ENCODE measurements around the gene ICAM2.
A peak's percentile ranks its signal among the peaks of the same experiment; 100 is the strongest.

ICAM2 gene

GRCh38 chr17:63985387-63986140 lies 34.9 kb downstream of the ICAM2 start:
- TF ChIP-seq POLR2AphosphoS5 (IDR thresholded peaks at IDR 0.05; ENCODE audit: low read depth, low read length) (no peak), SIN3A (IDR thresholded peaks at IDR 0.05; ENCODE audit: borderline replicate concordance, insufficient read depth, low read length) (no peak), FOXP2 (optimal IDR thresholded peaks at IDR 0.05; ENCODE audit: borderline replicate concordance, extremely low read depth, extremely low read length, insufficient read depth) (no peak), TAF1 (IDR thresholded peaks at IDR 0.05; ENCODE audit: borderline replicate concordance, insufficient read depth, low read length) (no peak)
- TF ChIP-seq, protein P1, sequence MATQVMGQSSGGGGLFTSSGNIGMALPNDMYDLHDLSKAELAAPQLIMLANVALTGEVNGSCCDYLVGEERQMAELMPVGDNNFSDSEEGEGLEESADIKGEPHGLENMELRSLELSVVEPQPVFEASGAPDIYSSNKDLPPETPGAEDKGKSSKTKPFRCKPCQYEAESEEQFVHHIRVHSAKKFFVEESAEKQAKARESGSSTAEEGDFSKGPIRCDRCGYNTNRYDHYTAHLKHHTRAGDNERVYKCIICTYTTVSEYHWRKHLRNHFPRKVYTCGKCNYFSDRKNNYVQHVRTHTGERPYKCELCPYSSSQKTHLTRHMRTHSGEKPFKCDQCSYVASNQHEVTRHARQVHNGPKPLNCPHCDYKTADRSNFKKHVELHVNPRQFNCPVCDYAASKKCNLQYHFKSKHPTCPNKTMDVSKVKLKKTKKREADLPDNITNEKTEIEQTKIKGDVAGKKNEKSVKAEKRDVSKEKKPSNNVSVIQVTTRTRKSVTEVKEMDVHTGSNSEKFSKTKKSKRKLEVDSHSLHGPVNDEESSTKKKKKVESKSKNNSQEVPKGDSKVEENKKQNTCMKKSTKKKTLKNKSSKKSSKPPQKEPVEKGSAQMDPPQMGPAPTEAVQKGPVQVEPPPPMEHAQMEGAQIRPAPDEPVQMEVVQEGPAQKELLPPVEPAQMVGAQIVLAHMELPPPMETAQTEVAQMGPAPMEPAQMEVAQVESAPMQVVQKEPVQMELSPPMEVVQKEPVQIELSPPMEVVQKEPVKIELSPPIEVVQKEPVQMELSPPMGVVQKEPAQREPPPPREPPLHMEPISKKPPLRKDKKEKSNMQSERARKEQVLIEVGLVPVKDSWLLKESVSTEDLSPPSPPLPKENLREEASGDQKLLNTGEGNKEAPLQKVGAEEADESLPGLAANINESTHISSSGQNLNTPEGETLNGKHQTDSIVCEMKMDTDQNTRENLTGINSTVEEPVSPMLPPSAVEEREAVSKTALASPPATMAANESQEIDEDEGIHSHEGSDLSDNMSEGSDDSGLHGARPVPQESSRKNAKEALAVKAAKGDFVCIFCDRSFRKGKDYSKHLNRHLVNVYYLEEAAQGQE (IDR thresholded peaks at IDR 0.05; ENCODE audit: insufficient read depth in 1 of 2, low read depth in 2 of 2, low read length in 2 of 2) = no peak

DNA sequence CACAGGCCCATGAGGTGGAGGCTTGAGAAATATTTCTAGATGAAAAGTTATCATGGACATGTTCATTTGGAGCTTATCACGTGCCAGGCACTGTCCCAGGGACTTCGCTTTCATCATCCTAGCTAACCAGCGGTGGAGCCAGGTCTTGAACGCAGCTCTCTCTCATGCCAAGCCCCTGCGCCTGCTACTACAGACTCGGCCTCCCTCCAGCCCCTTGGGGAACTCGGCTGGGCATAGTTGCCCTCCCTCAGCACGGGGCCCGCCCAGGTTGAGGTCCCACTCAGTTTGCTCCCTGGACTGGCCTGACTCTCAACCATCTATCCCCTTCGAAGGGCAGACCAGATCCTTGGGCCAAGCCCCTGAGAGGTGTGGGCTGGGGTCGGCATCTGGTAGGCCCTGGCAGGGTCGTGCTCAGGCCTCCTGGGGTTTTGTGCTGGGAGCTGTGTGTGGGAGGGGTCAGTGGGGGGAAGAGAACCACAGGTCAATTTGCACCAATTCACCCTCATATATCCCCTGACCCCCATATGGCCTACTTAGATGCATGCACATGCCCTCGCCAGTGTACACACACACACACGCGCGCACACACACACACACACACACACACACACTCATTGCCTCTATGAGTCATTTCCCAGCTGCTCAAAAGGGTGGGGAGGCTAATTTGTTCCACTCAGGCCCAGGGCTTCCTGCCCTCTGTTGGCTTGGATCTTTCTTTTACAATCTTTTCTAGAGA lies 35.6 kb downstream of the ICAM2 start:
- TF ChIP-seq FOXP2 (optimal IDR thresholded peaks at IDR 0.05; ENCODE audit: borderline replicate concordance, extremely low read depth, extremely low read length, insufficient read depth) (peak; percentile 60), TAF1 (IDR thresholded peaks at IDR 0.05; ENCODE audit: borderline replicate concordance, insufficient read depth, low read length) (no peak)

DNA sequence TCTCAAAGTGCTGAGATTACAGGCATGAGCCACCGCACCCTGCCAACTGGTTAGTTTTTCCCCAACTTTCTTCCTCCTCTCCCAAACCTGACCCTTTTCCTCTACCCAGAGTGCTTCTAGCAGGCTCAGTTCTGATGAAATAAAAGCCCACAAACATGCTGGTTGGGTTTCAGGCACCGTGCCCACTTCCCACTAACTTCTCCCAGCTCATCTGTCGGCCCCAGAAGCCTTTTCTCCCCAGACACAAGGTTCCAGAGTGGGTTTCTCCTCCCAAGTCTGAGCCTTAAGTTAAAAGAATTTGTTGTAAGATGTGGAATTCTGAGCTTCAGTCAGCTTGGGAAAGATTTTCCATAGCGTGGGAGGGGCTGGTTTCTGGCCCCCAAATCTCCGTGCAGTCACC lies 36.2 kb downstream of the ICAM2 start:
- TF ChIP-seq, protein P1 (IDR thresholded peaks at IDR 0.05; ENCODE audit: insufficient read depth in 1 of 2, low read depth in 2 of 2, low read length in 2 of 2) = no peak
- TF ChIP-seq TAF1 (IDR thresholded peaks at IDR 0.05; ENCODE audit: borderline replicate concordance, insufficient read depth, low read length) = no peak
- no peak for TF ChIP-seq FOXP2 (optimal IDR thresholded peaks at IDR 0.05; ENCODE audit: borderline replicate concordance, extremely low read depth, extremely low read length, insufficient read depth)
- TF ChIP-seq POLR2AphosphoS5 (IDR thresholded peaks at IDR 0.05; ENCODE audit: low read depth, low read length) = no peak
- no peak for TF ChIP-seq SIN3A (IDR thresholded peaks at IDR 0.05; ENCODE audit: borderline replicate concordance, insufficient read depth, low read length)

- TF ChIP-seq TAF1 (IDR thresholded peaks at IDR 0.05; ENCODE audit: borderline replicate concordance, insufficient read depth, low read length) = no peak
- no peak for TF ChIP-seq FOXP2 (optimal IDR thresholded peaks at IDR 0.05; ENCODE audit: borderline replicate concordance, extremely low read depth, extremely low read length, insufficient read depth)
- no peak for TF ChIP-seq SIN3A (IDR thresholded peaks at IDR 0.05; ENCODE audit: borderline replicate concordance, insufficient read depth, low read length)
- TF ChIP-seq POLR2AphosphoS5 (IDR thresholded peaks at IDR 0.05; ENCODE audit: low read depth, low read length) = no peak
- TF ChIP-seq, protein P1 (IDR thresholded peaks at IDR 0.05; ENCODE audit: insufficient read depth in 1 of 2, low read depth in 2 of 2, low read length in 2 of 2) = no peak
Observed at GRCh38 chr17:63983320-63983719, 37.1 kb downstream of the ICAM2 start.

- TF ChIP-seq, protein P1 (IDR thresholded peaks at IDR 0.05; ENCODE audit: insufficient read depth in 1 of 2, low read depth in 2 of 2, low read length in 2 of 2) = no peak
- TF ChIP-seq FOXP2 (optimal IDR thresholded peaks at IDR 0.05; ENCODE audit: borderline replicate concordance, extremely low read depth, extremely low read length, insufficient read depth) (no peak), TAF1 (IDR thresholded peaks at IDR 0.05; ENCODE audit: borderline replicate concordance, insufficient read depth, low read length) (no peak), POLR2AphosphoS5 (IDR thresholded peaks at IDR 0.05; ENCODE audit: low read depth, low read length) (no peak), SIN3A (IDR thresholded peaks at IDR 0.05; ENCODE audit: borderline replicate concordance, insufficient read depth, low read length) (no peak)
Observed at GRCh38 chr17:63978272-63979200, 41.9 kb downstream of the ICAM2 start.
